AG09309 (cell line): ENCODE data around the gene PLEKHA6.

Experiments used
- DNase-seq: peaks from one replicate; pipeline ENCODE4 v3.0.0-alpha.2; 2010; ENCODE audit warnings: low read depth
- H3K4me3 ChIP-seq: 2 replicates; pipeline ENCODE4 v1.5.1; 2011; ENCODE audit warnings: mild to moderate bottlenecking, low read depth, low read length, moderate library complexity; ENCODE audit not compliant: control insufficient read depth
- TF ChIP-seq, protein P1 (sequence below): IDR thresholded peaks from 2 replicates; pipeline ENCODE4 v1.5.1; 2011; ENCODE audit warnings: mild to moderate bottlenecking, low read depth, low read length, inconsistent platforms; ENCODE audit not compliant: insufficient read depth, control insufficient read depth; ENCODE audit errors: missing control alignments

The PLEKHA6 gene

GRCh38 chr1:204320382-204320804 is 39.3 kb downstream of the PLEKHA6 start:
- TF ChIP-seq, protein P1, sequence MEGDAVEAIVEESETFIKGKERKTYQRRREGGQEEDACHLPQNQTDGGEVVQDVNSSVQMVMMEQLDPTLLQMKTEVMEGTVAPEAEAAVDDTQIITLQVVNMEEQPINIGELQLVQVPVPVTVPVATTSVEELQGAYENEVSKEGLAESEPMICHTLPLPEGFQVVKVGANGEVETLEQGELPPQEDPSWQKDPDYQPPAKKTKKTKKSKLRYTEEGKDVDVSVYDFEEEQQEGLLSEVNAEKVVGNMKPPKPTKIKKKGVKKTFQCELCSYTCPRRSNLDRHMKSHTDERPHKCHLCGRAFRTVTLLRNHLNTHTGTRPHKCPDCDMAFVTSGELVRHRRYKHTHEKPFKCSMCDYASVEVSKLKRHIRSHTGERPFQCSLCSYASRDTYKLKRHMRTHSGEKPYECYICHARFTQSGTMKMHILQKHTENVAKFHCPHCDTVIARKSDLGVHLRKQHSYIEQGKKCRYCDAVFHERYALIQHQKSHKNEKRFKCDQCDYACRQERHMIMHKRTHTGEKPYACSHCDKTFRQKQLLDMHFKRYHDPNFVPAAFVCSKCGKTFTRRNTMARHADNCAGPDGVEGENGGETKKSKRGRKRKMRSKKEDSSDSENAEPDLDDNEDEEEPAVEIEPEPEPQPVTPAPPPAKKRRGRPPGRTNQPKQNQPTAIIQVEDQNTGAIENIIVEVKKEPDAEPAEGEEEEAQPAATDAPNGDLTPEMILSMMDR: no peak
- no peak overlapping the region for H3K4me3 ChIP-seq
- peak; percentile 69 for DNase-seq

GRCh38 chr1:204319462-204319861 is 40.3 kb downstream of the PLEKHA6 start:
- H3K4me3 ChIP-seq: no peak overlapping the region
- peak; percentile 72 for DNase-seq
- TF ChIP-seq, protein P1: no peak

DNA sequence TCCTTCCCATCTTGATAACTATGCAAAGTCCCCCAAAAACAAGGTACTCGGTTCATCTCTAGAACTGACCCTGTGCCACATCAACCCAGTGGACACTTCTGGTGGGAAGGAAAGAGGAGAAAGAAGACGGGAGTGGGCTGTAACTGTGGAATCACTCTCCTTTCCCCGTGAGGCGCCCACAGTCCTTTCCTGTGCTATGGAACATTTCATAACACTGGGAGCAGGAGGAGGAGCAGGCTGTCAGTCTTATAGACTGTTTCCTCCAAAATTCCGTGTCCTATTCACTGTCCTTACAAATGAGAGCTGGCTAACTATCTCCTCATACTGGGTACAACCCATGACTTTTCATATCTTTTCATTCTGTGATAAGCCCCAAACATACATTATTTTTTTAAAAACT is 40.7 kb downstream of the PLEKHA6 start:
- TF ChIP-seq, protein P1: no peak

GRCh38 chr1:204318324-204318723 is 41.4 kb downstream of the PLEKHA6 start:
- no peak for DNase-seq
- TF ChIP-seq, protein P1: no peak

More for the DNA sequence above, 40.7 kb downstream of the PLEKHA6 start:
- no peak for DNase-seq
- H3K4me3 ChIP-seq: no peak overlapping the region

DNA sequence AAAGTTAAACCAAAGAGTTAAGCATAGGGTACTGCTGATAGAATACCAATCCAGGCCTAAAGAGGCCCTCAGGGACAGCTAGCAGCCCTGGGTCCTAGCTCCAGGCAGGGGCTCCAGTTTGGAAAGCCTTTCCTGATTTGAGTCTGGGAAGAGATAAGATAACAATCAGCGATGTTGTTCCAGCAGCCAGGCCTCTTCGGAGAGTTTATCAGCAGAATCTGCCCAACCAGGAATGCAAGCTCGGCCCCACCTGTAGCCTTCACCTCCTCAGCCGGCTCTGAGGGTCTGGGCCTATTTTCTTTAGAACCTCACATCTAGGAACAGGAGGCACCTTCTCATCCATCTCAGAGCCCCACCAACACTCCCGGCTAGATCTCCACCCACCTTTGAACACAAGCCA is 42.6 kb downstream of the PLEKHA6 start:
- TF ChIP-seq, protein P1: no peak
- DNase-seq: no peak
- H3K4me3 ChIP-seq: no peak overlapping the region

More at GRCh38 chr1:204318324-204318723, 41.4 kb downstream of the PLEKHA6 start:
- no peak overlapping the region for H3K4me3 ChIP-seq

- H3K4me3 ChIP-seq: no peak overlapping the region
- DNase-seq: no peak
- TF ChIP-seq, protein P1: no peak
Measured at GRCh38 chr1:204316164-204316563, 43.6 kb downstream of the PLEKHA6 start.
